NB4 (cell line): ENCODE data around the gene UBXN10.

Source experiments
- DNase-seq: peaks from one replicate; pipeline ENCODE4 v3.0.0; 2010; ENCODE audit warnings: low read depth
- H3K4me3 ChIP-seq: one replicate; pipeline ENCODE4 v1.5.1; 2011; ENCODE audit warnings: mild to moderate bottlenecking, low read depth, low read length, moderate library complexity
- CTCF ChIP-seq: IDR thresholded peaks from one replicate; pipeline ENCODE4 v1.5.1; 2012; ENCODE audit warnings: low read depth, low read length
- MAX ChIP-seq: IDR thresholded peaks from 2 replicates; pipeline ENCODE4 v1.6.1; 2011; ENCODE audit warnings: low read depth, low read length
- MYC ChIP-seq: IDR thresholded peaks from 2 replicates; pipeline ENCODE4 v1.6.1; 2011; ENCODE audit warnings: low read depth, low read length
- POLR2A ChIP-seq: IDR thresholded peaks from 2 replicates; pipeline ENCODE4 v1.6.1; 2011; ENCODE audit warnings: mild to moderate bottlenecking; ENCODE audit not compliant: insufficient read length; ENCODE audit errors: extremely low read depth

The UBXN10 gene

GRCh38 chr1:20240012-20240411 lies 54.1 kb downstream of the UBXN10 start:
- H3K4me3 ChIP-seq: no peak overlapping the region
- TF ChIP-seq POLR2A (no peak), MAX (no peak), CTCF (no peak), MYC (no peak)
- DNase-seq: no peak

GRCh38 chr1:20242890-20243479 lies 57.1 kb downstream of the UBXN10 start:
- TF ChIP-seq MYC: no peak
- TF ChIP-seq CTCF: no peak
- TF ChIP-seq POLR2A: no peak
- TF ChIP-seq MAX: no peak
- DNase-seq: no peak

More at GRCh38 chr1:20242890-20243479, 57.1 kb downstream of the UBXN10 start:
- H3K4me3 ChIP-seq: no peak overlapping the region
